ENCODE measurements around the gene HS3ST6. TPM values are rescaled to one million over a fixed set of nuclear protein-coding genes. Genes with fewer than 3 reads are reported as not detected.

HS3ST6 gene
- 1.3 and 5.6 TPM in 2 replicates for total RNA-seq (ENCODE audit: low replicate concordance)
- long read RNA-seq = 0 reads

DNA sequence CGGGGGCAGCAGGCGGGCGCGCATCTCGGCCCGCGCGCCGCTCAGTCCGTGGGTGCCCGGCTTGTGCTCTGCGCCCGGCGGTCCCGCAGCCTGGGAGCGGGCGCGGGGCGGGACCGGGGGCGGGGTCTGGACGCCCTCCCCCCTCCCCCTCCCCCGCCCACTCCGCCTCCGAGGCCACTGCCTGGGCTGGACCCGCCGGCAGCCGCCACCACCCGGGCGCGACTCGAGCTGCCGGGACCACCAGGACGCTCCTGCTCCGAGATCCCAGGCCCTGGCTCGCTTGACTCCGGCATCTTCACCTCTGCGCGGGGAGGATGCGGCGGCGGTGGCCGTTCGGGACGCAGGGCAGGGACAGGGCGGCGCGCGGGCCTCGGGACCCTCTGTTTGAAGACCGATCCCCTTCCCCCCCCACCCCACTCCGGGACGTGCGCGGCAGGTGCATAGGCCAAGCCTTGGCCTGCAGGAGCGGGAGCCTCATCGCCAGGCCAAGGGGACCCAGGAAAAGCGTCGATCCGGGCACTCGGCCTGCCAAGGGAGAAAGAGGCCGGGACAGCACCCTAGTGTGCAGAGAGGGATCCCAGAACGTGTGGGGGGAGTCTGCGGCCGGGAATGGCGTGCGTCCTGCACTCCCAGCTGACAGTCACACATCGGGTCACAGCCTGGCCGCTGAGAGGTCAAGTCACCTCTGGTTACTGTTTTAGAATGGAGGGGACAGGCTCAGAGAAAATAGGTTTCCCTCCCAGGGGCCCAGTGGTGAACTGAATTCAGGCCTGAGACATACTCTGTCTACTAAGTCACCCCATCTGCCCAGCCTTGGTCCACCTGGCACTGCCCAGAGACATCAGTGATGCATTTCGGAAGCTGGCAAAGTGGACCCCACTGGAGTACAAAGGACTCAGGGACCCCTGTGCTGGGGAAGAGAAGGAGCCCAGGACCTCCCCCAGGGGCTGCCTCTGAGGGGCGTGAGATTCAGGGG, at the start of gene HS3ST6:
HS3ST6 (minus strand) TSS at position 65 of the 976 bp plus-strand sequence. CDS start 92 bp downstream, outside the sequence.
- Mint-ChIP-seq H3K27me3 (peaks cover 73% of the 10 kb centered on the region), H3K4me1 (ENCODE audit: unreplicated experiment) (peaks cover 9% of the 10 kb centered on the region), H3K27ac (no peak within 1 kb of the TSS), H3K9me3 (no peaks in the 10 kb centered on the region), H3K36me3 (no peaks in the 10 kb centered on the region), H3K4me3 (peak within 1 kb of the TSS; percentile 66)
- TF ChIP-seq, protein P1, sequence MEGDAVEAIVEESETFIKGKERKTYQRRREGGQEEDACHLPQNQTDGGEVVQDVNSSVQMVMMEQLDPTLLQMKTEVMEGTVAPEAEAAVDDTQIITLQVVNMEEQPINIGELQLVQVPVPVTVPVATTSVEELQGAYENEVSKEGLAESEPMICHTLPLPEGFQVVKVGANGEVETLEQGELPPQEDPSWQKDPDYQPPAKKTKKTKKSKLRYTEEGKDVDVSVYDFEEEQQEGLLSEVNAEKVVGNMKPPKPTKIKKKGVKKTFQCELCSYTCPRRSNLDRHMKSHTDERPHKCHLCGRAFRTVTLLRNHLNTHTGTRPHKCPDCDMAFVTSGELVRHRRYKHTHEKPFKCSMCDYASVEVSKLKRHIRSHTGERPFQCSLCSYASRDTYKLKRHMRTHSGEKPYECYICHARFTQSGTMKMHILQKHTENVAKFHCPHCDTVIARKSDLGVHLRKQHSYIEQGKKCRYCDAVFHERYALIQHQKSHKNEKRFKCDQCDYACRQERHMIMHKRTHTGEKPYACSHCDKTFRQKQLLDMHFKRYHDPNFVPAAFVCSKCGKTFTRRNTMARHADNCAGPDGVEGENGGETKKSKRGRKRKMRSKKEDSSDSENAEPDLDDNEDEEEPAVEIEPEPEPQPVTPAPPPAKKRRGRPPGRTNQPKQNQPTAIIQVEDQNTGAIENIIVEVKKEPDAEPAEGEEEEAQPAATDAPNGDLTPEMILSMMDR (conservative IDR thresholded peaks at IDR 0.05) = no peak
- DNase-seq (ENCODE audit: extremely low spot score, unreplicated experiment) = no peak

DNA sequence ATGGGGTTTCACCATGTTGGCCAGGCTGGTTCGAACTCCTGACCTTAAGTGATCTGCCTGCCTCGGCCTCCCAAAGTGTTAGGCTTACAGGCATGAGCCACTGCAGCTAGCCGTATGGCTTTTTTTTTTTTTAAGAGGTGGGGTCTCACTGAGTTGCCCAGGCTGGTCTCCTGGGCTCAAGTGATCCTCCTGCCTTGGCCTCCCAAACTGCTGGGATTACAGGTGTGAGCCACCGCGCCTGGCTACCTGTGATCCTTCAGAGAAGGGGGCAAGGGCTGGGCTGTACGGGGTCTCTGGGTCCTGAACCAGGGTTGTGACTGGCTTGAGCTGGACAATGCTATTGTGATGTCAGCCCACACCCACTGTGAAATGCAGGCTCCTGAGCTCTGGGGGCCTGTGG, 48.2 kb upstream of the HS3ST6 start, which contains the start of gene RNF151:
RNF151 (plus strand) TSS at position 397 of the 400 bp plus-strand sequence. CDS start 26 bp downstream, outside the sequence.
- H3K36me3 Mint-ChIP-seq = peaks cover 8% of the 10 kb centered on the region
- peaks cover 20% of the 10 kb centered on the region for H3K4me1 Mint-ChIP-seq (ENCODE audit: unreplicated experiment)
- no peaks in the 10 kb centered on the region for H3K9me3 Mint-ChIP-seq
- peak within 1 kb of the TSS; percentile 94 for H3K4me3 Mint-ChIP-seq
- DNase-seq (ENCODE audit: extremely low spot score, unreplicated experiment) = no peak
- TF ChIP-seq, protein P1 (conservative IDR thresholded peaks at IDR 0.05) = no peak
- H3K27ac Mint-ChIP-seq = peak within 1 kb of the TSS; percentile 96
- no peaks in the 10 kb centered on the region for H3K27me3 Mint-ChIP-seq

DNA sequence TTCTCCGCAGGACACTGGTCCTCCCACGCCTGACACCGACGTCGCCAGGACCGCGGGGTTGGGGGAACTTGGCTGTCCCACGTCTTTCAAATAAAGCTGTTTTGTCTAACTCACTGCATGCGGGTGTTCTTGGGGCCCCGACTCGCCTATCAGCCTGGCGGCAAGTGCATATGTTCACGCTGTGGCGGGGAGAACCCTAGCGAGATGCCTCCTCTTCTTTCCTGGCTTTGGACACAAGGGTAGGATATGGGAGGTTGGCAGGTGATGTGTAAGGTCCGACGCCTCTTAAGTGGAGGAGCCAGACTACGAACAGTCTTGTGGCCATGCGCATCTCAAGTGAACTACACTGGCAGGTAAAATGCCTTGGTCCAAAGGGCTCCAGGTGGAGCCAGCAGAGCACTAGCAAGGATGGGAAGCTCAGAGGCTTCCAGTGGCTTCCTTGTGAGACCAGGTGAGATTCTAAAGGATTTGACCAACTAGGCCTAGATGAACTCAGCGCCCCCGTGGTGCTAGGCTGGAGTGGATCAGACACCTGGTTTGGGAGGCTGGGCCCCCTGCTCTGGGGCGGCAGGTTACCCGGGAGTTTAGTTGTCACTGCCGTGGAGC, 47.3 kb upstream of the HS3ST6 start:
- TF ChIP-seq, protein P1 (conservative IDR thresholded peaks at IDR 0.05) = no peak

DNA sequence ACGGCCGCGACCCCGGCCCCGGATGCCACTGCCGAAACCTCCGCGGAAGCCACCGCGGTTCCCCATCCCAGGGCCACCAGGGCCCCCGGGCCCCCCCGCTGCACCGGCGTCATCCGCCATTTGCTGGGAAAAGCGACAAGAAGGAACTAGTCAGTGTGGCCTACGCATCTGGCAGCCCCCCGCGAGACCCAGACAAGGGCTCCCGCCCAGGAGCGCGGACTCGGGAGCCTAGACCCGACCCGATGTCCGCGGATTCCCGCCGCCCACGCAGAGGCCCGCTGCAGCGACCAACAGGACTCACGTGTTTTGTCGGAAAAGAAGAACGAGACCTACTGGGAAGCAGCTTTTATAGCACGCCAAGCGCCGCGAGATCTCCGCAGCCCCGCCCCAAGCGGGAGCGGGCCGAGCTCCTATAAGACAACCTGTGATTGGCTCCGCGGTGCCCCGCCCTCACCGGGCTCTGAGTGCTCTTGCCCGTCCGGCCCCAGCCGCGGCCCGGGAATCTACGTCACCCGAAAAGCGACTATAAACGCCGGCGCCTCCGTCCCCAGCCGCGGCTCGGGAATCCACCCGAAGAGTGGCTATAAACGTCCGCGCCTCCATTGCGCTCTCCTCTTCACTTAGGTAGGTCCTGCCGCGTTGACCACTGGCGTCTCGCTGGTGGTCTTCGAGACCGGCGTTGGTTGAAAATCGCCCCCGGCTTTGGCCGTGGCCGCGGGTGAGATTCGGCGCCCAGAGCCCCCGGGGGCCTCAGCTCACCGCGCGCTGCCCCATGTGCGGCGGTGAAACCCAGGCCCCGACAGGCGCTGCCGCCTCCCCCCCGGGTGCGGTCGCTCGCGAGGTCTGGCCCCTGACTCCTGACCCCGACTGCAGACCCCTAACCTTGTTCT, 46.5 kb upstream of the HS3ST6 start, which contains the start of gene RPS2:
RPS2 (minus strand) TSS at position 321 of the 890 bp plus-strand sequence; CDS start at position 120, 201 bp downstream.
- H3K4me1 Mint-ChIP-seq (ENCODE audit: unreplicated experiment) = peaks cover 26% of the 10 kb centered on the region
- peak; percentile 98 for DNase-seq (ENCODE audit: extremely low spot score, unreplicated experiment)
- peak within 1 kb of the TSS; percentile 94 for H3K4me3 Mint-ChIP-seq
- TF ChIP-seq, protein P1 (conservative IDR thresholded peaks at IDR 0.05) = no peak
- H3K9me3 Mint-ChIP-seq = no peaks in the 10 kb centered on the region
- H3K27ac Mint-ChIP-seq = peak within 1 kb of the TSS; percentile 96
- no peaks in the 10 kb centered on the region for H3K27me3 Mint-ChIP-seq
- H3K36me3 Mint-ChIP-seq = peaks cover 13% of the 10 kb centered on the region

More for the DNA sequence above, 47.3 kb upstream of the HS3ST6 start:
- DNase-seq (ENCODE audit: extremely low spot score, unreplicated experiment) = no peak
- peaks cover 22% of the 10 kb centered on the region for H3K4me1 Mint-ChIP-seq (ENCODE audit: unreplicated experiment)
- peaks cover 13% of the 10 kb centered on the region for H3K36me3 Mint-ChIP-seq
- peak overlapping the region; percentile 96 for H3K27ac Mint-ChIP-seq
- H3K4me3 Mint-ChIP-seq = peak overlapping the region; percentile 94
- H3K27me3 Mint-ChIP-seq = no peaks in the 10 kb centered on the region
- no peaks in the 10 kb centered on the region for H3K9me3 Mint-ChIP-seq
